ENCODE results near the gene SMIM41. TPM values are rescaled to one million over a fixed set of nuclear protein-coding genes. Genes with fewer than 3 reads are reported as not detected.
"Not testable (repeated sequence)": the region's sequence is repeated elsewhere in the genome, so short reads cannot be mapped to it uniquely, and the experiment has no call there.

The SMIM41 gene
- total RNA-seq, 2 donors from 2014 or later: not detected

DNA sequence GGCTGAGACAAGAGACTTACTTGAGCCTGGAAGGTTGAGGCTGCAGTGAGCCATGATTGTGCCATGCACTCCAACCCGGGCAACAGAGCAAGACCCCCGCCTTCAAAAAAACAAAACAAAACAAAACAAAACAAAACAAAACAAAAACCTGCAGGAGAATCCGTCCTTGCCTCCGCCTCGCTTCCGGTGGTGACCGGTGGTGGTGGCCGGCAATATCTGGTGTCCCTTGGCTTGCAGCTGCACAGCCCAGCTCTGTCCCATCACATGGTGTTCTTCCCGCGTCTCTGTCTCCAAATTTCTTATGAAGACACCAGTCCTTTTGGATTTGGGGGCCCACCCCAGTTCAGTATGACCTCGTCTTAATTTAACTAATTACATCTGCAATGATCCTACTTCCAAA is 10.0 kb downstream of the SMIM41 start:
- ATAC-seq (replicated peaks in 1 of 2) (no peak), DNase-seq (no peak)
- Mint-ChIP-seq H3K27me3 (ENCODE audit: low read depth) (peaks cover 41% of the 10 kb centered on the region), H3K27ac (no peak overlapping the region), H3K36me3 (ENCODE audit: insufficient read depth in 2 of 2) (no peaks in the 10 kb centered on the region), H3K9me3 (no peaks in the 10 kb centered on the region), H3K4me3 (no peak overlapping the region), H3K4me1 (ENCODE audit: low read depth) (no peaks in the 10 kb centered on the region)

DNA sequence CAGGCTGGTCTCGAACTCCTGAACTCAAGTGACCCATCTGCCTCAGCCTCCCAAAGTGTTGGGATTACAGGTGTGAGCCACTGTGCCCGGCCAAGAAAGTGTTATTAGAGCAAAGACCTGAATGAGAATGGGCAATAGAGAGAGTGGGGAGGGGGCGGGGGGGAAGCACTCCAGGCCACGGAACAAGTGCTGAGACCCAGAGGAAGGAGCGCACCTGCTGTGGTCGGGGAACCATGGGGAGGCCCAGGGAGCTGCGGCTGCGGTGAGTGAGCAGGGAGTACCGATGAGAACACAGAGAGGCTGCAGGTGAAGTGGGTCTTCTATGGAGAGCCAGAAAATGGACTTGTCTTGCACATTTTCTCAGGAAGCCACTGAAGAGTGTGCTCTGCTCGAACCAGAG is 10.8 kb downstream of the SMIM41 start:
- Mint-ChIP-seq H3K9me3 (no peaks in the 10 kb centered on the region), H3K27ac (no peak overlapping the region), H3K4me1 (ENCODE audit: low read depth) (no peaks in the 10 kb centered on the region), H3K4me3 (no peak overlapping the region), H3K27me3 (ENCODE audit: low read depth) (peaks cover 42% of the 10 kb centered on the region), H3K36me3 (ENCODE audit: insufficient read depth in 2 of 2) (no peaks in the 10 kb centered on the region)
- no peak for ATAC-seq (replicated peaks in 1 of 2)
- DNase-seq: no peak

DNA sequence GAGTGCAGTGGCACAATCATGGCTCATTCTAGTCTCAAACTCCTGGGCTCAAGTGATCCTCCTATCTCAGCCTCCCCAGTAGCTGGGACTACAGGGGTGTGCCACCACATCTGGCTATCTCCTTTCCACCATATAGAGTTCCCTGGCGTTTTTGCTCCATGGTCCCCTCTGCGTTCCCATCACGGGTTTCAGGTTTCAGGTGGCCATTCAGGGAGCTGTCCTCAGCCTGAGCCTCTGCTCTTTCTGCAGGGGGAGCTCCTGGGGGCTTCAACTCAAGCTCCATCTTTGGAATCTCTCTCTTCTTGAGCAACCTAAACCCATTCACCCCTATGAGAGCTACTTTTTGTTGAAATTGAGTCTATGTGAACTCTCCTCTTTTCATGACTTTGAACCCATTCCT is 11.6 kb downstream of the SMIM41 start:
- H3K9me3 Mint-ChIP-seq: no peaks in the 10 kb centered on the region
- DNase-seq: no peak
- no peak overlapping the region for H3K4me3 Mint-ChIP-seq
- H3K36me3 Mint-ChIP-seq (ENCODE audit: insufficient read depth in 2 of 2): no peaks in the 10 kb centered on the region
- H3K27ac Mint-ChIP-seq: no peak overlapping the region
- no peak for ATAC-seq (replicated peaks in 1 of 2)
- H3K4me1 Mint-ChIP-seq (ENCODE audit: low read depth): no peaks in the 10 kb centered on the region
- peaks cover 46% of the 10 kb centered on the region for H3K27me3 Mint-ChIP-seq (ENCODE audit: low read depth)

DNA sequence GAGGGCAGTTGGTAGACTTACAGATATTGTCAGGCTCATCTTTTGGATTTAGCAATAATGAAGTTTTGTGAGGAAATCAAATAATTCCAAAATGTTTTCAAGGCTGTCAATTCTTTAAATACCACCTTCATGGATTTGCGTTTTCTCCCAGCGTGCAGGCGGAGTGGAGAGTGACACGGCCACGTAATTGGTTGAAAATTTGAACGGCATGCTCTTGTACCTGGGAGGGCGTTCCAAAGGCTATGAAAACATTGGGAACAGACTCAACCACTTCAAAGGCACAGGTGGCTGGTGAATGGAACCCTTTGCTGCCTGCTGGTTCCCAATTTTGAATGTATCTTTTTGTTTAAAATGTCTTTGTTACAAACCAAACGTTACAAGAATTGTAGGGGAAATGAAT is 12.4 kb downstream of the SMIM41 start:
- peaks cover 46% of the 10 kb centered on the region for H3K27me3 Mint-ChIP-seq (ENCODE audit: low read depth)
- H3K36me3 Mint-ChIP-seq (ENCODE audit: insufficient read depth in 2 of 2): no peaks in the 10 kb centered on the region

DNA sequence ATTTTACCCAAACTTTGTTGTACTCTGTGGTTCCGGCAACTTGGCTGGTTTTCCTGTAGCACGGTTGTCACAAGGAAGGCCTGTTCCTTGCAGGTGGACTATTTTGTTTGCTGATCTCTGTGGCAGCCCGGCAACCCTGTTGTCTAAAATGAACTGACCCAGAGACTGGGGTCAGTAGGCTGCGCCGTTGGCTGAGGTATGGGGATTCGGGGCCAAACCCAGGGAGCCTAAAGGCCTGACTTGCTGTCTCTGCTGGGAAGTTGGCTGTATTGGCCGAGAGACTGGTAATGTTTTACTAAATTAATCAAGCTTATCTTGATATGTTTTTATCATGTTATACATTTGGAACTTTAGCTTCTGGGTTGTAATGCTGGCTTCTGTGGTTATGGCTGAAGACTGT is 13.8 kb downstream of the SMIM41 start:
- no peak for DNase-seq
- peaks cover 36% of the 10 kb centered on the region for H3K27me3 Mint-ChIP-seq (ENCODE audit: low read depth)
- no peak overlapping the region for H3K4me3 Mint-ChIP-seq
- no peaks in the 10 kb centered on the region for H3K4me1 Mint-ChIP-seq (ENCODE audit: low read depth)
- H3K36me3 Mint-ChIP-seq (ENCODE audit: insufficient read depth in 2 of 2): no peaks in the 10 kb centered on the region
- no peak overlapping the region for H3K27ac Mint-ChIP-seq
- ATAC-seq (replicated peaks in 1 of 2): no peak
- H3K9me3 Mint-ChIP-seq: no peaks in the 10 kb centered on the region

More for the DNA sequence above, 12.4 kb downstream of the SMIM41 start:
- H3K9me3 Mint-ChIP-seq: no peaks in the 10 kb centered on the region
- DNase-seq: no peak
- H3K4me3 Mint-ChIP-seq: no peak overlapping the region
- no peak for ATAC-seq (replicated peaks in 1 of 2)
- no peaks in the 10 kb centered on the region for H3K4me1 Mint-ChIP-seq (ENCODE audit: low read depth)
- H3K27ac Mint-ChIP-seq: no peak overlapping the region

DNA sequence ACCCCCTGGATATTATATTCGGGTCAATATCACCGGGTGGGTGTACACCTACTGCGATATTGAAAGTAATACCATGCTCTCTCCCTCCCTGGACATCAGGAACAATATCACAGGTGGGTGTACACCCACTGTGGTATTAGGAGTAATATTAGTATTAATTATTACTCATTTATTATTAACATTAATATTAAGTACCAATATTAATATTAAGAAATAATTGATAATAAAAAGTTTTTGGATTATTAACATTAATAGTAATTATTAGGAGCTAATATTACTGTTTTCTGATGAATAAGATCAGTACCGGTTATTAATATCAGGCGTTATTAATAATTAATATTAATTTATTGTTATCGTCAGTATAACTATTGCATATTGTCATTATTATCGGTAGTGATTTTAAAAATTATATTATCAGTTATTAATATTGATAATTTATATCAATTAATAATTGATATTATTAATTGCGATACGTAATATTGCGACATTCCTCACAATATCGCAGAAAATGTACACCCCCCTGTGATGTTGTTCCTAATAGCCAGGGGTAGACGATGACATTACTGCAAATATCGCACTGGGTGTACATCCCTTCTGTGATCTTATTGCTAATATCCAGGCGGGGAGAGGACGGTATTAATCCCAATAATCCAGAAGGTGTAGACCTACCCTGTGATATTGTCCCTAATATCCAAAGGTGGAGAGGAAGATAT is 17.0 kb downstream of the SMIM41 start:
- Mint-ChIP-seq H3K27ac (no peak overlapping the region), H3K4me3 (no peak overlapping the region), H3K4me1 (ENCODE audit: low read depth) (no peaks in the 10 kb centered on the region), H3K36me3 (ENCODE audit: insufficient read depth in 2 of 2) (no peaks in the 10 kb centered on the region), H3K27me3 (ENCODE audit: low read depth) (peaks cover 24% of the 10 kb centered on the region), H3K9me3 (no peaks in the 10 kb centered on the region)
- no peak for DNase-seq
- ATAC-seq (replicated peaks in 1 of 2): no peak

DNA sequence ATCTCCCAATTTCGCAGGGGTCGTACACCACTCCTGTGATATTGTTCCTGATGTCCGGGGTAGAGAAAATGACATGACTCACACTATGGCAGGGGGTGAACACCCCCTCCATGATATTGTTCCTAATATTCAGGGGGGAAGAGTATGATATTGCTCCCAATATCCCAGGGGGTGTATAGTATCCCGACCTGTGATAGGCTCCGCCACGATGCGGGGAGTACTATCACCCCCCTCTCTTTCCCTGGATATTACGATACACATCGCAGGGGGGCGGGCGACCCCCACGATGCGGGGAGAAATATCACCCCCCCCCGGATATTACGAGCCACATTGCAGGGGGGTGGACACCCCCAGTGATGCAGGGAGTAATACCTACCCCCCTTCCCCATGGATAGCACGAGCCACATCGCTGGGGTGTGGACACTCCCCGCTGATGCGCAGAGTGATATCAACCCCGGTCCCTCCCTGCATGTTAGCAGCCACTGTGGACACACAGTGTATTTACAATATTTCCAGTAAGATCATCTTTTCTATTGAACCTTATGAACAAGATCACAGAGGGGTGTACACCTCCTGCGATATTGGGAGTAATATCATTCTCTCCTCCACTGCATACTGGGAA is 17.7 kb downstream of the SMIM41 start:
- no peak overlapping the region for H3K27ac Mint-ChIP-seq
- H3K36me3 Mint-ChIP-seq (ENCODE audit: insufficient read depth in 2 of 2): no peaks in the 10 kb centered on the region
- DNase-seq: no peak
- H3K27me3 Mint-ChIP-seq (ENCODE audit: low read depth): peaks cover 20% of the 10 kb centered on the region
- ATAC-seq (replicated peaks in 1 of 2): peak; percentile 30 to 67
- H3K9me3 Mint-ChIP-seq: no peaks in the 10 kb centered on the region
- no peaks in the 10 kb centered on the region for H3K4me1 Mint-ChIP-seq (ENCODE audit: low read depth)
- H3K4me3 Mint-ChIP-seq: no peak overlapping the region

DNA sequence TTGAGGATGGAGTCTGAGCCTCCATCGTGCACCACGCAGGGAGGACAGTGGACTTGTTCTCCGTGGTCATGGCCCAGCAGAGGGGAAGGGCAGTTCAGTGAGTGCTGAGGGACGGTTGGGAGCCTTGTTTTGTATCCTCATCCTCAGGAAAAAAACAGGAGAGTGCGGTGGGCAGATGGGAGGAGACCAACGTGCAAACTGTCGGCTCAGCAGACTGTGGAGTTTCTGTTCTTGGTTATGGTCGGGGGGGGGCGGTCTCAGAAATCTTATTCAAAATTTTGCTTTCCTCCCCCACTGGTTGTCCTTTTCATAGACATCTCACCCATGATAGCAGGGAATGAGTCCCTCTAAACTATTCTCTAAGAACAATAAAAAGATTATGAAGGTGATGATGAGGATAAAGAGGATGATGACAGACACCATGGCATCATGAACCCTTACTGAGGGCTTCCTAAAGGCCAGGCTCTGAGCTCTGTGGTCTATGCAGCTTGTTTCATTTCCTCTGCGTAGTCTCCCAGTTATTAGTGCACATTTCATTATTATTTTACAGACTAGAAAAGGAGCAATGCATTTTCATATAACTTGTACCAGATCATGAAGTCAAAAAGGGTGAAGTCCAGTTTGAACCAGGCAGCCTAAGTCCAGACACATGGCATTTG is 25.1 kb downstream of the SMIM41 start:
- H3K4me3 Mint-ChIP-seq; H3K9me3 Mint-ChIP-seq; ATAC-seq (replicated peaks in 1 of 2); H3K36me3 Mint-ChIP-seq (ENCODE audit: insufficient read depth in 2 of 2); H3K27ac Mint-ChIP-seq; DNase-seq; H3K4me1 Mint-ChIP-seq (ENCODE audit: low read depth): not testable (repeated sequence)
- peaks cover 51% of the 10 kb centered on the region for H3K27me3 Mint-ChIP-seq (ENCODE audit: low read depth)

DNA sequence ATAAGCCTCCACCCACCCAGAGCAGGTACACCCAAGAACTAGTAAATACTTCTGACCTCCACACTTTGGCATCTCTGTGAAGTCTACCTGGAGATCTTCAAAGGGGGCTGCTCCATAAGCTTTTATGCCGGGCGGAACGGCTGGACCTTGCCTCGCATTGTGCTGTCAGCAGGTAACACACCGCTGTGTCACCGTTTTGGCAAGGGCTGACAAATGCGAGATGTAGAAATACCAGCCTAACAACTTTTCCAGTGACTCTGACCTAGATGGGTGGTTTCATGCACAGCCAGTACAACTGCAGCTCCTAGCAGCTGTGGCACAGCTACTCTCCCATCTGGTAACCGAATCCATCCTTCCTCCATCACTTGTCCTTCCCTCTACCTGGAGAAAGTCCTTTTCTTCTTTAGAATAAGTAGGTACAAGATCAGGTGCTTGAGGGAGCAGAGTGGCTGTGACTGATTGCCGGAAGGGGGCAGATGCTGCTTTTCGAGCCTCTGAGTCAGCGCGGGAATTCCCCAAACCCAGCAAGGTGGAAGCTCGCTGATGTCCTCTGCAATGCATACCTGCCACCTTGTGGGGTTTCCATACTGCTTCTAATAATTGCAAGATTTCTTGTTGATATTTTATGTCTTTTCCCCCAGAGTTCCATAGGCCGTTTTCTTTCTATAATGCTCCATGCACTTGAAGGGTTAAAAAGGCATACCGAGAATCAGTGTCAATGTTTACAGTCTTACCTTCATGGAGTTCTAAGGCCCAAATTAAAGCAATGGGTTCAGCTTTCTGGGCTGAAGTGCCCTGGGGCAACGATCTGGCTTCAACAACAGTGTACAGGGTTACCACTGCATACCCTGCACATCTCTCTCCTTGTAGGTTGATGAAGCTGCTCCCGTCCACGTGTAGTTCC is 37.0 kb downstream of the SMIM41 start:
- not testable (repeated sequence) for H3K27ac Mint-ChIP-seq

DNA sequence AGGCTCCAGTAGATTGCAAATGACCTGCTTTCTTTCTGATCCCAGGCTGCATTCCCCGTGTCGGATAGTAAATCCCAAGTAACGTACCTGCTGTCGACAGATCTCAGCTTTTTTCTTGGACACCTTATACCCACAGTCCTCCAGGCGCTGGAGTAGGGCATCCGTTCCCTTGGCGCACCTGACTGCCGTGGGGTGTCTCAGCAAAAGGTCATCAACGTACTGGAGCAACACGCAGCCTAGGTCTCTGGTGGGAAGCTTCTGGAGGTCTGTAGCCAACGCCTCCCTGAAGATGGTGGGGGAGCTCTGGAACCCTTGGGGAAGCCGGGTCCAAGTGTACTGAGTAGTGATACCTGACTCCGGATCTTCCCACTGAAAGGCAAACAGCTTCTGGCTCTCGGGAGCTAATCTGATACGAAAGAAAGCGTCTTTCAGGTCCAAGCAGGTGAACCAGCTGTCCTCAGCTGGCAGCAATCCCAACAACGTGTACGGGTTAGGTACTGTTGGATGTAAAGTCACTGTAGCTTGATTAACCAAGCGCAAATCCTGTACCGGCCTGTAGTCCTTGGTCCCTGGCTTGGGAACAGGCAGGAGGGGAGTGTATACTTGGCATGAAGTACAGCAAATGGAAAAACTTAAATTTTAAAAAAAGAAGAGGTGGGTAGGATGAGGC is 38.4 kb downstream of the SMIM41 start:
- H3K4me3 Mint-ChIP-seq: not testable (repeated sequence)

More for the DNA sequence above, 37.0 kb downstream of the SMIM41 start:
- H3K27me3 Mint-ChIP-seq (ENCODE audit: low read depth); ATAC-seq (replicated peaks in 1 of 2); H3K36me3 Mint-ChIP-seq (ENCODE audit: insufficient read depth in 2 of 2); H3K4me3 Mint-ChIP-seq; H3K9me3 Mint-ChIP-seq: not testable (repeated sequence)
- peak; percentile 65 to 70 for DNase-seq
- H3K4me1 Mint-ChIP-seq (ENCODE audit: low read depth): peaks cover 39% of the 10 kb centered on the region

DNA sequence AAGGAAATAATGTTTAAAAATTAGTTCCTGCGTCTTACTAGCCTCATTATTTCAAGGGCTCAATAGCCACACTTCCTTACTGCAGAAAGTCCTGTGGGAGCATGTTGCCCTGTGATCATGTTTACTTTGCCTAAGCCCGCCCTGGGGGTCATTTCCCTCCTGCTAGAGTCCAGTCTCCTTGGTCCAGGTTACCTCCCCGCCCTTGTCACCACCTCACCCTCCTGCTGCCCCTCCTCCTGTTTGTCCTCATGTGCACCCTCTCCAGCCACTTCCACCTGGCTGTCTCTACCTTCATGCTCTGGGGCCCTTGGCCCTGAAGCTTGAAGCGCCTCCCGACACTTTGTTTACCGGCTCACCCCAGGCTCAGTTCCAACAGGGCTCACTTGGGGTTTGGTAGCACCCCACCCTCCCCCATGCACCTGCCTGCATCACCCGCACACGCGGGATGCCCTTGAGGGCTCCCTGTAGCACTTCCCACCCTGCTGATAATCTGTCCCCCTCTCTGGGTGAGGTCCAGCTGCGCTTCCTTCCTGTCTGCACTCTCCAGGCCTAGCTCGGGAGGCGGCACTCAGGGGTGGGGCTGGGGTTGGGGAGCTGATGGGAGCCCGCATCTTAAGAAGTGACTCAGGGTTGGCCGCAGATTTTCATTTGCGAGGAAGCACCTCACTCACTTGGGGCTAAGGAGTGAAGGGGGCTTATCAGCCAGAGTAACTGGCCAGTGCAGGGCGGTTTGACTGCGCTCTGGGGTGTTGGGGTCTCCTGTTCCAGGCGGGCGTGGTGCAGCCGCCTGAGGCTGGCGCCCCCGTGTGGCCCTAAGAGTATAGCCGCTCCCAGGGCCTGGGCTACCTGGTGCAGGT is 40.1 kb downstream of the SMIM41 start:
- Mint-ChIP-seq H3K4me1 (ENCODE audit: low read depth) (peaks cover 47% of the 10 kb centered on the region), H3K36me3 (ENCODE audit: insufficient read depth in 2 of 2) (no peaks in the 10 kb centered on the region), H3K27ac (no peak overlapping the region), H3K9me3 (no peaks in the 10 kb centered on the region), H3K27me3 (ENCODE audit: low read depth) (peaks cover 14% of the 10 kb centered on the region), H3K4me3 (peak overlapping the region in 1 of 2 donors; percentile 46)
- ATAC-seq (replicated peaks in 1 of 2): peak; percentile 66 to 68
- DNase-seq: peak; percentile 51 to 63

More for the DNA sequence above, 38.4 kb downstream of the SMIM41 start:
- not testable (repeated sequence) for H3K36me3 Mint-ChIP-seq (ENCODE audit: insufficient read depth in 2 of 2); H3K27ac Mint-ChIP-seq; ATAC-seq (replicated peaks in 1 of 2); H3K9me3 Mint-ChIP-seq; DNase-seq; H3K27me3 Mint-ChIP-seq (ENCODE audit: low read depth)
- H3K4me1 Mint-ChIP-seq (ENCODE audit: low read depth): peaks cover 47% of the 10 kb centered on the region
